GM12878 (cell line): Measurements from ENCODE around the gene TCTN1. TPM values are rescaled to one million over a fixed set of nuclear protein-coding genes. Genes with fewer than 3 reads are reported as not detected.

ENCODE experiments used
- ATAC-seq: fragments of 200-7000 bp; cut with Tn5 transposase; 3 replicates; pipeline ENCODE4 v1.9.1; 2020; ENCODE audit warnings: mild to moderate bottlenecking, moderate library complexity
- BruUV-seq: library from RNA; stranded (reverse); fragments of 400-500 nt; replicated peaks from 2 replicates; lab custom pipeline; 2021; lab: Mats Ljungman, UMichigan
- CTCF ChIA-PET: fragments of 300-600 bp; sonication (Branson Sonifier 250); formaldehyde crosslinking; extraction: SDS; loops from one replicate; lab custom pipeline; 2021; ENCODE audit warnings: inconsistent platforms; lab: Yijun Ruan, JAX
- POLR2A ChIA-PET: fragments of 350-600 bp; formaldehyde crosslinking; extraction: SDS; loops from one replicate; lab custom pipeline; 2021; ENCODE audit warnings: inconsistent platforms; lab: Charles Lee
- RAD21 ChIA-PET: fragments of 300-600 bp; sonication (Branson Sonifier 250); formaldehyde crosslinking; loops from one replicate; lab custom pipeline; 2023; ENCODE audit warnings: antibody characterized with exemption; ENCODE audit not compliant: unreplicated experiment; lab: Charles Lee
- SMC1A ChIA-PET: fragments of 300-600 bp; sonication (Branson Sonifier 250); formaldehyde crosslinking; loops from one replicate; lab custom pipeline; 2023; ENCODE audit not compliant: unreplicated experiment, uncharacterized antibody; lab: Charles Lee
- DNase-seq: peaks from one replicate; pipeline ENCODE4 v3.0.0-alpha.2; 2011; ENCODE audit warnings: low read depth, low spot score
- FAIRE-seq: peaks from 3 replicates; lab custom pipeline; 2011; peaks lifted over from hg19 to GRCh38; lab: Jason Lieb, UNC
- H2AFZ ChIP-seq: 2 replicates; pipeline ENCODE4 v1.6.0; 2011; ENCODE audit warnings: low read depth, low read length, control low read depth; ENCODE audit not compliant: control insufficient read depth
- H3K27ac ChIP-seq: 2 replicates; pipeline ENCODE4 v1.5.1; 2011; ENCODE audit warnings: control low read depth; ENCODE audit not compliant: control insufficient read depth, insufficient read depth
- H3K27me3 ChIP-seq, 2 experiments: replicated peaks in 1 of 2; 2 replicates each; pipeline versions ENCODE4 v1.6.0 to v1.6.1; 2011; ENCODE audit warnings: low read length in 1 of 2; ENCODE audit not compliant: control insufficient read depth in 2 of 2, insufficient read depth in 2 of 2
- H3K36me3 ChIP-seq, 2 experiments: 2 replicates each; pipeline ENCODE4 v1.5.1; 2011; ENCODE audit warnings: low read length in 1 of 2; ENCODE audit not compliant: control insufficient read depth in 2 of 2, insufficient read depth in 2 of 2
- H3K4me1 ChIP-seq: 2 replicates; pipeline ENCODE4 v1.6.1; 2011; ENCODE audit warnings: mild to moderate bottlenecking, low read length, moderate library complexity, mixed read lengths; ENCODE audit not compliant: control insufficient read depth, insufficient read depth
- H3K4me2 ChIP-seq: 2 replicates; pipeline ENCODE4 v1.6.0; 2011; ENCODE audit warnings: control low read depth; ENCODE audit not compliant: control insufficient read depth, insufficient read depth
- H3K4me3 ChIP-seq: fragments of 200-600 bp; sonication (generic); 2 replicates; pipeline ENCODE4 v1.5.1; 2016
- H3K79me2 ChIP-seq: 2 replicates; pipeline ENCODE4 v1.6.0; 2011; ENCODE audit warnings: low read length; ENCODE audit not compliant: control insufficient read depth, insufficient read depth
- H3K9ac ChIP-seq: 2 replicates; pipeline ENCODE4 v1.8.0; 2011; ENCODE audit warnings: low read length, control low read depth, mixed read lengths; ENCODE audit not compliant: control insufficient read depth, insufficient read depth
- H3K9me3 ChIP-seq: replicated peaks from 3 replicates; pipeline ENCODE4 v1.5.1; 2011; ENCODE audit warnings: mild to moderate bottlenecking, low read length; ENCODE audit not compliant: control insufficient read depth, insufficient read depth
- H4K20me1 ChIP-seq: 2 replicates; pipeline ENCODE4 v1.6.0; 2011; ENCODE audit not compliant: control insufficient read depth, insufficient read depth
- ATF3 ChIP-seq: IDR thresholded peaks from 2 replicates; pipeline ENCODE4 v1.6.1; 2011; ENCODE audit warnings: low read depth, mild to moderate bottlenecking, low read length, moderate library complexity, borderline replicate concordance; ENCODE audit errors: extremely low read depth
- CBFB ChIP-seq: IDR thresholded peaks from 2 replicates; pipeline ENCODE4 v1.6.1; 2016; ENCODE audit warnings: antibody characterized with exemption, low read depth
- CEBPB ChIP-seq, 2 experiments: fragments of 150-350 bp in 1 of 2; IDR thresholded peaks; 2 replicates each; pipeline ENCODE4 v1.6.1; 2012 to 2014; ENCODE audit warnings: low read depth in 2 of 2, low read length in 2 of 2, borderline replicate concordance in 1 of 2, inconsistent platforms in 1 of 2
- CHD2 ChIP-seq: IDR thresholded peaks from 2 replicates; pipeline ENCODE4 v1.6.1; 2011; ENCODE audit warnings: low read depth, low read length, improper control_type of control experiment, borderline replicate concordance
- CREM ChIP-seq: IDR thresholded peaks from 2 replicates; pipeline ENCODE4 v1.6.1; 2014; ENCODE audit warnings: antibody characterized with exemption, low read depth
- EGR1 ChIP-seq, 2 experiments: IDR thresholded peaks; 1 replicate in 1 of 2; 2 replicates in 1 of 2; pipeline ENCODE4 v1.6.1; 2011 to 2012; ENCODE audit warnings: low read depth in 2 of 2, low read length in 2 of 2, borderline replicate concordance in 1 of 2, mild to moderate bottlenecking in 1 of 2, moderate library complexity in 1 of 2
- EZH2 ChIP-seq: IDR thresholded peaks from 2 replicates; pipeline ENCODE4 v1.6.1; 2012; ENCODE audit warnings: low read depth, mild to moderate bottlenecking, control low read depth, inconsistent platforms, low read length, borderline replicate concordance; ENCODE audit not compliant: control insufficient read depth
- MAX ChIP-seq: IDR thresholded peaks from 2 replicates; pipeline ENCODE4 v1.6.1; 2012; ENCODE audit warnings: low read depth, low read length, improper control_type of control experiment
- MXI1 ChIP-seq: fragments of 150-350 bp; IDR thresholded peaks from 2 replicates; pipeline ENCODE4 v1.6.1; 2011; ENCODE audit warnings: low read depth, mild to moderate bottlenecking, inconsistent platforms, low read length, improper control_type of control experiment
- NFYA ChIP-seq: IDR thresholded peaks from 2 replicates; pipeline ENCODE4 v1.6.1; 2011; ENCODE audit warnings: low read depth, mild to moderate bottlenecking, low read length, improper control_type of control experiment, borderline replicate concordance
- PAX8 ChIP-seq: fragments of 450-650 bp; IDR thresholded peaks from 2 replicates; pipeline ENCODE4 v1.6.1; 2017; ENCODE audit warnings: mild to moderate bottlenecking, moderate library complexity
- RB1 ChIP-seq: fragments of 450-650 bp; formaldehyde crosslinking; IDR thresholded peaks from 2 replicates; pipeline ENCODE4 v1.6.1; 2017; ENCODE audit warnings: mild to moderate bottlenecking, borderline replicate concordance
- RBBP5 ChIP-seq: fragments of 200-600 bp; sonication (generic); conservative IDR thresholded peaks from 2 replicates; pipeline ENCODE4 v1.6.1; 2016
- RELA ChIP-seq: fragments of 450-650 bp; IDR thresholded peaks from 2 replicates; pipeline ENCODE4 v1.8.0; 2014; ENCODE audit warnings: borderline replicate concordance; ENCODE audit not compliant: partially characterized antibody
- SMC3 ChIP-seq: IDR thresholded peaks from 2 replicates; pipeline ENCODE4 v1.6.1; 2011; ENCODE audit warnings: low read length, improper control_type of control experiment, borderline replicate concordance
- SRF ChIP-seq, 2 experiments: IDR thresholded peaks; 2 replicates each; pipeline ENCODE4 v1.6.1; 2011; ENCODE audit warnings: low read depth in 2 of 2, low read length in 2 of 2, mild to moderate bottlenecking in 1 of 2, moderate library complexity in 1 of 2
- YBX1 ChIP-seq: fragments of 450-650 bp; IDR thresholded peaks from 2 replicates; pipeline ENCODE4 v1.6.1; 2016; ENCODE audit warnings: antibody characterized with exemption
- ZNF24 ChIP-seq: fragments of 450-650 bp; IDR thresholded peaks from 2 replicates; pipeline ENCODE4 v1.6.1; 2017; ENCODE audit warnings: antibody characterized with exemption, mild to moderate bottlenecking
- ZNF274 ChIP-seq: IDR thresholded peaks from one replicate; pipeline ENCODE4 v1.8.0; 2011; ENCODE audit not compliant: insufficient read length, insufficient read depth
- ZNF622 ChIP-seq: fragments of 450-650 bp; IDR thresholded peaks from 2 replicates; pipeline ENCODE4 v1.6.1; 2017; ENCODE audit warnings: mild to moderate bottlenecking, inconsistent platforms
- ZNF687 ChIP-seq: fragments of 450-650 bp; IDR thresholded peaks from 2 replicates; pipeline ENCODE4 v1.6.1; 2017; ENCODE audit warnings: mild to moderate bottlenecking, moderate library complexity
- WGBS: methylation state at CpG from one replicate; pipeline ENCODE4 v1.1.6; 2016; ENCODE audit warnings: low lambda C conversion rate; ENCODE audit not compliant: insufficient replicate concordance, insufficient coverage; ENCODE audit errors: missing lambda C conversion rate; 5-methylcytosine and 5-hydroxymethylcytosine counted together
- in situ Hi-C: fragments of 300-500 bp; cut with MboI; formaldehyde crosslinking; loops from 9 replicates; pipeline ENCODE4 v1.14.3; 2018; ENCODE audit warnings: mixed read lengths
- intact Hi-C: fragments of 100-400 bp; cut with micrococcal nuclease; formaldehyde crosslinking; loops from one replicate; pipeline ENCODE4 v1.14.2; 2022; ENCODE audit not compliant: unreplicated experiment
- polyA plus RNA-seq, 11 experiments: library from polyadenylated mRNA; depleted of rRNA in 4 of 11; unstranded in 6 of 11; stranded (reverse) in 5 of 11; fragments of >200 nt; fragmentation: Nextera tagmentation in 4 of 11; fragmentation: Illumina TruSeq in 1 of 11; extraction: Ambion mirVana in 4 of 11; extraction: Trizol in 1 of 11; gene quantifications; 1 replicate in 1 of 11; 2 replicates in 10 of 11; pipeline versions ENCODE4 v1.2.1 to v1.2.3, GENCODE V29; 2011 to 2016; ENCODE audit warnings: inconsistent platforms in 2 of 11, missing spikeins in 2 of 11, low read depth in 1 of 11
- total RNA-seq, 4 experiments: library from RNA; depleted of rRNA in 3 of 4; stranded (reverse); fragments of >200 nt in 3 of 4; fragmentation: Illumina TruSeq in 1 of 4; extraction: Trizol in 1 of 4; gene quantifications; 2 replicates each; pipeline versions ENCODE4 v1.2.1 to v1.2.3, GENCODE V29; 2013 to 2021

Gene TCTN1
- total and polyA plus RNA-seq, 10 of the 15 experiments (the other 5 are each of a cell fraction or from before 2014, with no cell fraction given): 8.8 to 23.5 (median 15.3) TPM

DNA sequence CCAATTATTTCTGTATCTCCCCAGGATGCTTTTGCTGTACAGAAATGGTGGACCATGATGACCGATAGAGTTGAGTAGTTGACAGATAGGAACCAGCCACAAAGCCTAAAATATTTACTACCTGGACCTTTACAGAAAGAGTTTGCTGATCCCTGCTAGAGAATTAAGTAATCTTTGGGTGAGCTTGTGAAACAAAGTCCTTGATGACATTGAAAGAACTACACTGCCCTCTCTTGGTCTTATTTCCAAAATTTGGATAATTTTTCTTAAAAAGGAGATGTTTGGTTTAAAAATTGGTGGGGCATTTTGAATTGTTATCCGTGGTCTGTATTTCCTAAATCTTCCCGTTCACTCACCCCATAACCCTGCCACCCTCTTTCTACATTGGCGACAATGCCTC, 13.7 kb upstream of the TCTN1 start:
- intact Hi-C loops: loop anchor here (1.0 to 5.0 kb wide), 6 partner anchors 48 to 499 kb away; partner anchors contain the start of genes FAM216A and GPN3
- H3K4me3 ChIP-seq: no peak overlapping the region
- WGBS: 1% methylated on average over 4 of the region's 4 CpGs
- ChIA-PET RAD21 (interaction anchor here (0.6 to 7.7 kb wide), 41 partner anchors 9 to 226 kb away, joined by 3 to 180 read pairs (median 9); partner anchors contain the start of genes ARPC3, FAM216A, GPN3 and HVCN1), CTCF (interaction anchor here (0.6 to 17.0 kb wide), 35 partner anchors 9 to 551 kb away, joined by 3 to 462 read pairs (median 13); partner anchors contain the start of genes ARPC3, FAM216A, GPN3 and RAD9B), POLR2A (interaction anchor here (0.6 to 3.9 kb wide), 6 partner anchors 19 to 150 kb away, joined by 4 to 31 read pairs (median 4); partner anchors contain the start of genes ARPC3, FAM216A and GPN3), SMC1A (interaction anchor here (0.6 to 19.2 kb wide), 44 partner anchors 8 to 501 kb away, joined by 3 to 492 read pairs (median 5); partner anchors contain the start of genes ARPC3, FAM216A, GPN3 and RAD9B)
- H3K4me1 ChIP-seq: peaks cover 13% of the 10 kb centered on the region
- FAIRE-seq (peak; percentile 89), DNase-seq (no peak), ATAC-seq (peak; percentile 61)
- H2AFZ ChIP-seq: no peak overlapping the region
- H3K9ac ChIP-seq: no peak overlapping the region
- no TSS peak for BruUV-seq
- H3K36me3 ChIP-seq: no peaks in the 10 kb centered on the region
- no peaks in the 10 kb centered on the region for H3K27me3 ChIP-seq
- no peaks in the 10 kb centered on the region for H4K20me1 ChIP-seq
- no peaks in the 10 kb centered on the region for H3K79me2 ChIP-seq
- no peaks in the 10 kb centered on the region for H3K9me3 ChIP-seq
- in situ Hi-C loops: loop anchor here (5.0 kb wide), 2 partner anchors 88 to 133 kb away; partner anchors contain the start of genes FAM216A and GPN3
- H3K4me2 ChIP-seq: no peak overlapping the region
- no peak overlapping the region for H3K27ac ChIP-seq
- no peak for TF ChIP-seq ATF3
- no peak for TF ChIP-seq SRF (IDR thresholded peaks at IDR 0.05; ENCODE audit: low read depth in 2 of 2, low read length in 2 of 2)
- no peak for TF ChIP-seq ZNF622
- TF ChIP-seq RB1: no peak
- TF ChIP-seq PAX8: no peak
- no peak for TF ChIP-seq CREM
- no peak for TF ChIP-seq YBX1
- no peak for TF ChIP-seq MAX
- no peak for TF ChIP-seq EZH2
- no peak for TF ChIP-seq RELA
- TF ChIP-seq RBBP5: no peak
- TF ChIP-seq MXI1: no peak
- TF ChIP-seq SMC3: peak; percentile 86; the same call in 1 of the 2 replicates
- no peak for TF ChIP-seq CEBPB (IDR thresholded peaks at IDR 0.05; ENCODE audit: borderline replicate concordance in 1 of 2, low read depth in 2 of 2, low read length in 2 of 2)
- no peak for TF ChIP-seq ZNF687
- TF ChIP-seq EGR1 (IDR thresholded peaks at IDR 0.05; ENCODE audit: borderline replicate concordance in 1 of 2, low read depth in 2 of 2, low read length in 2 of 2): no peak
- TF ChIP-seq CBFB: no peak
- peak; percentile 51; the same call in 1 of the 2 replicates for TF ChIP-seq ZNF24
- no peak for TF ChIP-seq ZNF274
- no peak for TF ChIP-seq CHD2
- TF ChIP-seq NFYA: no peak
